Bladder microvascular endothelial cell (primary cell): ENCODE results near the gene MAP10. TPM values are rescaled to one million over a fixed set of nuclear protein-coding genes. Genes with fewer than 3 reads are reported as not detected.

ENCODE experiments used
- total RNA-seq: library from RNA; depleted of rRNA; stranded (reverse); fragments of >200 nt; gene quantifications from 2 replicates; pipeline ENCODE4 v1.2.3, GENCODE V29; 2014

MAP10 gene, protein sequence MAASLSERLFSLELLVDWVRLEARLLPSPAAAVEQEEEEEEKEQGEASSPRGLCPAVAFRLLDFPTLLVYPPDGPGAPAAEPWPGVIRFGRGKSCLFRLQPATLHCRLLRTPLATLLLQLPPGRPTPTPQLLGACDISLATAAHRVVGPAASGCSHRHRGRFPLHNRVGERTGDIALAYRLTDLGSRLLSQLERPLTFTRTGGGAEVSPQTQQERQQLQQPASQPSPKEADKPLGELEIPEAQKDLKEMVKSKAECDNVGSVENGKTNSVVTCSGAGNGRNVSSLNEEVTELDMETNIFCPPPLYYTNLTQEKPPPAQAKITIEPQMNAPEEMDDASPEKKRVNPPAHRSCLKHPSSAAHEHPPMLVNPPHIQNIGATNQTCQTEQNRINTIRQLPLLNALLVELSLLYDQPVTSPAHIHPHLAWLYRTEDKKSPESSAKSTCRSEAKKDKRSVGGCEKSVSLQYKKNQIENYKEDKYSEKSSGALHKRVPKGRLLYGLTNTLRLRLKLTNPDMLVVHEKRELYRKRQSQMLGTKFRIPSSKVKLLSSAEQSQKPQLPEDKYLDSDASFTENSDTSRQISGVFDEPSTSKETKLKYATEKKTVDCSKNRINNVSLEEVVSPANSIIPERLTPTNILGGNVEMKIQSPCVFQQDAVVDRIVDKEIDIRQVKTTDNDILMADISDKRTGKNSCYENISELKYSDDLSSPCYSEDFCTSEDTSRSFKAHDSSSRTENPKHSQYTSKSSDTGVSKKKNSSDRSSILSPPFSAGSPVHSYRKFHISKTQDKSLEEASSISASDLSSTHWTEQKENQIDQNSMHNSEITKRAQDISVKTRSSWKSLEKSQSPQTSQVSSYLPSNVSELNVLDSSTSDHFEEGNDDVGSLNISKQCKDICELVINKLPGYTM
- total RNA-seq: 0.88 and 1.3 TPM in 2 replicates

DNA sequence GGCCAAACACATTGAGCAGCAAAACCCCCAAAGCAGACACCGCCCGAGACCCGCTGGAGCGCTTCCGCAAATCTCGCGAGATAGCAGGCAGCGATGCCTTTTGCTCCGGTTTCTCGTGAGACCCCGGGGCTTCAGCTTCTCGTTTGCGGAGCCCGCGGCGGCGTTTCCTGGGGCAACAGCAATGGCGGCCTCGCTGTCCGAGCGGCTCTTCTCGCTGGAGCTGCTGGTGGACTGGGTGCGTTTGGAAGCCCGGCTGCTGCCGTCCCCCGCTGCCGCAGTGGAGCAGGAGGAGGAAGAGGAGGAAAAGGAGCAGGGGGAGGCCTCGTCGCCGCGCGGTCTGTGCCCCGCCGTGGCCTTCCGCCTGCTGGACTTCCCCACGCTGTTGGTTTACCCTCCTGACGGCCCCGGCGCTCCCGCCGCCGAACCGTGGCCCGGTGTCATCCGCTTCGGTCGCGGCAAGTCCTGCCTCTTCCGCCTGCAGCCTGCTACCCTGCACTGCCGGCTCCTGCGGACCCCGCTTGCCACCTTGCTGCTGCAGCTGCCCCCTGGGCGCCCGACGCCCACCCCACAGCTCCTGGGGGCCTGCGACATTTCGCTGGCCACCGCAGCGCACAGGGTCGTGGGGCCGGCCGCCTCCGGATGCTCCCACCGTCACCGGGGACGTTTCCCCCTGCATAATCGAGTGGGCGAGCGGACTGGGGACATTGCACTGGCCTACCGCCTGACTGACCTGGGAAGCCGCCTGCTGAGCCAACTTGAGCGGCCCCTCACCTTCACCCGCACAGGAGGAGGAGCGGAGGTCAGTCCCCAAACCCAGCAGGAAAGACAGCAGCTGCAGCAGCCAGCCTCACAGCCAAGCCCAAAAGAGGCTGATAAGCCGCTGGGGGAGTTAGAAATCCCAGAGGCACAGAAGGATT is at the start of gene MAP10:
TSS of gene MAP10 (plus strand) at position 148 of the 917 bp plus-strand sequence. CDS start at position 182, 34 bp downstream.

Other genes with a start within 250 kb of the MAP10 start
- gene SIPA1L2, start 175.3 kb upstream of the MAP10 start, total RNA-seq: 13.3 and 19.3 TPM in 2 replicates
- 7.1 and 12.1 TPM in 2 replicates for gene NTPCR, start 145.2 kb downstream of the MAP10 start, total RNA-seq